Measurements from ENCODE around the gene NEIL3. TPM values are rescaled to one million over a fixed set of nuclear protein-coding genes. Genes with fewer than 3 reads are reported as not detected.
A peak's percentile ranks its signal among the peaks of the same experiment; 100 is the strongest.

Gene NEIL3, protein sequence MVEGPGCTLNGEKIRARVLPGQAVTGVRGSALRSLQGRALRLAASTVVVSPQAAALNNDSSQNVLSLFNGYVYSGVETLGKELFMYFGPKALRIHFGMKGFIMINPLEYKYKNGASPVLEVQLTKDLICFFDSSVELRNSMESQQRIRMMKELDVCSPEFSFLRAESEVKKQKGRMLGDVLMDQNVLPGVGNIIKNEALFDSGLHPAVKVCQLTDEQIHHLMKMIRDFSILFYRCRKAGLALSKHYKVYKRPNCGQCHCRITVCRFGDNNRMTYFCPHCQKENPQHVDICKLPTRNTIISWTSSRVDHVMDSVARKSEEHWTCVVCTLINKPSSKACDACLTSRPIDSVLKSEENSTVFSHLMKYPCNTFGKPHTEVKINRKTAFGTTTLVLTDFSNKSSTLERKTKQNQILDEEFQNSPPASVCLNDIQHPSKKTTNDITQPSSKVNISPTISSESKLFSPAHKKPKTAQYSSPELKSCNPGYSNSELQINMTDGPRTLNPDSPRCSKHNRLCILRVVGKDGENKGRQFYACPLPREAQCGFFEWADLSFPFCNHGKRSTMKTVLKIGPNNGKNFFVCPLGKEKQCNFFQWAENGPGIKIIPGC
- total RNA-seq, result 1 to 10 TPM in 3 of 5 donors, under 1 TPM in 1, not detected in 1; 0.29 to 9.3 (median 2.4) TPM
- 1 to 10 TPM in 1 of 3 donors, under 1 TPM in 1, not detected in 1; 0.37 to 1.1 TPM for polyA plus RNA-seq
- long read RNA-seq, donor 1, result 0 reads
- long read RNA-seq, donor 2, result 0 reads
- long read RNA-seq, donor 3, result 0 reads
- long read RNA-seq, donor 4, result 0 reads
- long read RNA-seq, donor 5, partial matches to known transcripts, result 0 of 1 reads
- long read RNA-seq, donor 5, other reads (novel, unspliced or antisense), result 0 of 1 reads
- long read RNA-seq, donor 6, result 0 reads
- long read RNA-seq, donor 7, result 0 reads
- long read RNA-seq, donor 8, result 0 reads
- long read RNA-seq, donor 9, result 0 reads
- long read RNA-seq, donor 10, result 0 reads

DNA sequence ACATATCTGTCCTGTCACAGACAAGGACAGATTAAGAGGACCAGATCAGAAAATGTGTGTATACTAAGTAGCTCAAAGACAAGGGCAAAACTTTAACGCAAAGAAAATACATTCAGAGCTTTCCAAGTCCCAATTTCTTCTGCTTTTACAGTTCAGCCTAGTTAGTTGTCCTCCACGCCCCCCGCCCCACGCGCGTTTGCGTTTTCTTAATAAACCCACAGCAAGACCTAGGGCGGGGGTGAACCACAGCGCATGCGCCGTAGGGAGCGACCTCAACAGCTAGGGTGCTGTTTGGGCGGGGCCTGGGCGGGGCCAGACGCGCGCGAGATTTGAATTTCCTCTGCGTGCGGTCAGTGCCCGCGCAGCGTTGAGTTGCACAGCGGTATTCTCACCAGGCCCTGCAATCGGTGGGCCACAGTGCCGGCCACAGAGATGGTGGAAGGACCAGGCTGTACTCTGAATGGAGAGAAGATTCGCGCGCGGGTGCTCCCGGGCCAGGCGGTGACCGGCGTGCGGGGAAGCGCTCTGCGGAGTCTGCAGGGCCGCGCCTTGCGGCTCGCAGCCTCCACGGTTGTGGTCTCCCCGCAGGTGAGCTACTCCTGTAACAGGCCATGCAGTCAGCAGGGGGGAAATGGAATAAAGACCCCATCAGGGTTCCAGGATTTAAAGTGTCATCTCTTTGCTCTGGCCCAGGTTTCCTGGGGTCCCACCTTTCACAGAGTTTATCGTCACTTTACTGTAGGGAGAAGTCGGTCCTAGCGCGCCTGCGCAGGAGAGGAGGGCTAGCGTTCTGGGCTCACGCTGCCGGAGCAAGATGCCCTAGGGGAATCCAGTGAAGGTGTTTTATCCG, at the start of gene NEIL3:
Gene NEIL3 (plus strand): TSS at position 353 of the 850 bp plus-strand sequence. CDS start 80 bp downstream, at position 433.
- peak within 1 kb of the TSS in 2 of 5 donors; percentile 23 to 54 for H3K27ac ChIP-seq
- 0 to 1% (median 1%) methylated on average over 47 to 52 of the region's 52 CpGs for WGBS, 5 donors
- H3K4me1 ChIP-seq, result peaks cover 7 to 26% (median 11%) of the 10 kb centered on the region in 4 donors
- intact Hi-C loops (cut with DNase I; ENCODE audit: low total_unique reads), result no loop called here
- no peaks in the 10 kb centered on the region for H3K9me3 ChIP-seq
- TF ChIP-seq, protein P1, sequence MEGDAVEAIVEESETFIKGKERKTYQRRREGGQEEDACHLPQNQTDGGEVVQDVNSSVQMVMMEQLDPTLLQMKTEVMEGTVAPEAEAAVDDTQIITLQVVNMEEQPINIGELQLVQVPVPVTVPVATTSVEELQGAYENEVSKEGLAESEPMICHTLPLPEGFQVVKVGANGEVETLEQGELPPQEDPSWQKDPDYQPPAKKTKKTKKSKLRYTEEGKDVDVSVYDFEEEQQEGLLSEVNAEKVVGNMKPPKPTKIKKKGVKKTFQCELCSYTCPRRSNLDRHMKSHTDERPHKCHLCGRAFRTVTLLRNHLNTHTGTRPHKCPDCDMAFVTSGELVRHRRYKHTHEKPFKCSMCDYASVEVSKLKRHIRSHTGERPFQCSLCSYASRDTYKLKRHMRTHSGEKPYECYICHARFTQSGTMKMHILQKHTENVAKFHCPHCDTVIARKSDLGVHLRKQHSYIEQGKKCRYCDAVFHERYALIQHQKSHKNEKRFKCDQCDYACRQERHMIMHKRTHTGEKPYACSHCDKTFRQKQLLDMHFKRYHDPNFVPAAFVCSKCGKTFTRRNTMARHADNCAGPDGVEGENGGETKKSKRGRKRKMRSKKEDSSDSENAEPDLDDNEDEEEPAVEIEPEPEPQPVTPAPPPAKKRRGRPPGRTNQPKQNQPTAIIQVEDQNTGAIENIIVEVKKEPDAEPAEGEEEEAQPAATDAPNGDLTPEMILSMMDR (IDR thresholded peaks at IDR 0.05), result no peak
- TF ChIP-seq POLR2AphosphoS5 (IDR thresholded peaks at IDR 0.05), result peak in 1 of 3 donors; percentile 4
- H3K36me3 ChIP-seq, result no peaks in the 10 kb centered on the region
- DNase-seq, result peak; percentile 90 to 97
- H3K27me3 ChIP-seq, result no peaks in the 10 kb centered on the region
- peak within 1 kb of the TSS; percentile 56 to 83 (median 68) for H3K4me3 ChIP-seq

DNA sequence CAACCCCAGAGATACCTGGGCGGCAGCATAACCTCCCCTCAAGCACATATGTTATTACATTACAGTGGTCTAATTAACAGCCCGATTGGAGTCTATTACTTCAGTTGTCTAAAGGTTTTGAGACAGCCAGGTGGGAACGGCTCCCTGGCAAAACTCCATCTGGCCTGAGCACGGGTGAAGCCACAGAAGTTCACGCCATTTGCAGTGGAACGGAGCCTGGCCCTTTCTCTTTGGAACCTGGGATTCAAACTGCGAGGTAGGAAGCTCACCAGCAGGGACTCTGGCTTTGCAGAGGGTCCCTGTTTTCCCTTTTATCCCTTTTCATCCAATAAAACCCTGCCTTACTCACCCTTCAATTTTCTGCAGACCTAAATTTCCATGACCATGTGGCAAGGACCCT, 45.9 kb upstream of the NEIL3 start:
- Histone ChIP-seq H3K9me3 (no peaks in the 10 kb centered on the region), H3K27me3 (no peaks in the 10 kb centered on the region), H3K4me1 (no peaks in the 10 kb centered on the region), H3K36me3 (no peaks in the 10 kb centered on the region), H3K27ac (no peak overlapping the region), H3K4me3 (no peak overlapping the region)
- 80 to 92% (median 87%) methylated on average over 7 of the region's 7 CpGs for WGBS, 5 donors
- intact Hi-C loops (cut with DNase I; ENCODE audit: low total_unique reads), result no loop called here
- TF ChIP-seq, protein P1 (IDR thresholded peaks at IDR 0.05), result no peak
- DNase-seq, result no peak

DNA sequence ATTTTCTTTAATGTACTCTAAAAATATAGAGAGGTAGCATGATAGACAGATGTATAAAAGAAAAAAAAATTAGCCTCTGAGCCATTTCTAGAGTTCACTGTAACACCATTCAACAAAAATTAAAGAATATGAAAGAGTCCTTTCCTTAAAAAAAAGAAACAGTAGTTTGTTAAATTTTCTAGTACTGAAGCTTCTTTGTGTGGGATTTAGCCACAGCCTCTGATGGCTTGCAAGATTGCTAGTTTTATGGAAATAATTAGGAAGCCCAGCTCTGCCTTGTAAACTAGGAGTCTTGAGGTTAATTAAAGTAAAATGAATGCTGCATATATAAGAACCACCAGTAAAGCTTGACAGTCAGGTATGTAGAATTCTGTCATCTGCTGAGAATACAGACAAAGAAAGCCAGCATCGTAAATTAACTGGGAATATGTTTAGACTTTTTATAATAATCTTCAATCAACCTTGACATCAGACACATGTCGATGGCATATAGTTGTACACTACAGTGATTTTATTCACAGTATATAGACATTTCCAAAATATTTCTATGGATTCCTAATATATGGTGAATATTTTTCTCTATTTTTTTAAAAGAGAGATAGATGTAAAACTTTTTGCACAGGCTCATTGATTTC, 44.8 kb upstream of the NEIL3 start:
- intact Hi-C loops (cut with DNase I; ENCODE audit: low total_unique reads), result no loop called here
- H3K36me3 ChIP-seq, result no peaks in the 10 kb centered on the region
- no peak overlapping the region for H3K27ac ChIP-seq
- TF ChIP-seq EP300 (IDR thresholded peaks at IDR 0.05), result no peak
- no peak for TF ChIP-seq POLR2AphosphoS5 (IDR thresholded peaks at IDR 0.05)
- TF ChIP-seq POLR2A (IDR thresholded peaks at IDR 0.05), result no peak
- TF ChIP-seq, protein P1 (IDR thresholded peaks at IDR 0.05), result no peak
- no peak overlapping the region for H3K4me3 ChIP-seq
- WGBS, 5 donors, result 42 to 47% (median 46%) methylated on average over 2 of the region's 2 CpGs
- no peaks in the 10 kb centered on the region for H3K27me3 ChIP-seq
- H3K9me3 ChIP-seq, result no peaks in the 10 kb centered on the region
- DNase-seq, result no peak
- H3K4me1 ChIP-seq, result no peaks in the 10 kb centered on the region
